GM19193 (cell line): ENCODE measurements around the gene MAP4.

Experiments
- POLR2A ChIP-seq: IDR thresholded peaks from 4 replicates; pipeline ENCODE4 v1.6.1; 2011; ENCODE audit not compliant: insufficient read depth, insufficient read length; ENCODE audit errors: extremely low read depth

The MAP4 gene

GRCh38 chr3:47867451-47868044 lies 148.7 kb downstream of the MAP4 start:
- no peak for TF ChIP-seq POLR2A

- TF ChIP-seq POLR2A, result no peak
Observed at GRCh38 chr3:47865192-47865591, 151.0 kb downstream of the MAP4 start.

- TF ChIP-seq POLR2A, result no peak
Observed at GRCh38 chr3:47863391-47864128, 152.7 kb downstream of the MAP4 start.

GRCh38 chr3:47859956-47860605 lies 156.1 kb downstream of the MAP4 start:
- TF ChIP-seq POLR2A, result no peak

- no peak for TF ChIP-seq POLR2A
Observed at GRCh38 chr3:47857151-47857550, 159.1 kb downstream of the MAP4 start.

- TF ChIP-seq POLR2A, result no peak
Observed at GRCh38 chr3:47856669-47857068, 159.5 kb downstream of the MAP4 start.

GRCh38 chr3:47855461-47856383 lies 160.5 kb downstream of the MAP4 start:
- TF ChIP-seq POLR2A, result no peak

GRCh38 chr3:47854720-47855455 lies 161.3 kb downstream of the MAP4 start:
- no peak for TF ChIP-seq POLR2A

- no peak for TF ChIP-seq POLR2A
Observed at GRCh38 chr3:47854267-47854666, 161.9 kb downstream of the MAP4 start.

- no peak for TF ChIP-seq POLR2A
Observed at GRCh38 chr3:47852604-47853602, 163.3 kb downstream of the MAP4 start.

- no peak for TF ChIP-seq POLR2A
Observed at GRCh38 chr3:47851888-47852603, 164.2 kb downstream of the MAP4 start.

GRCh38 chr3:47850564-47851410 lies 165.4 kb downstream of the MAP4 start:
- no peak for TF ChIP-seq POLR2A
